Stimulated activated CD4-positive, alpha-beta T cell treated with anti-CD3 and anti-CD28 coated beads, Interleukin-12 subunit alpha, Interleukin-12 subunit beta, amount 100 ng/mL, for 24 hours (primary cell): ENCODE data around the gene PRSS3.
"Not testable (repeated sequence)": the region's sequence is repeated elsewhere in the genome, so short reads cannot be mapped to it uniquely, and the experiment has no call there.

ENCODE experiments used
- DNase-seq, 2 experiments: peaks; one replicate each; pipeline ENCODE4 v3.0.0-alpha.2; 2020; ENCODE audit warnings: low read depth in 2 of 2

Gene PRSS3

GRCh38 chr9:33817327-33818166 is 22.2 kb downstream of the PRSS3 start:
- DNase-seq = peak; percentile 12 to 47

DNA sequence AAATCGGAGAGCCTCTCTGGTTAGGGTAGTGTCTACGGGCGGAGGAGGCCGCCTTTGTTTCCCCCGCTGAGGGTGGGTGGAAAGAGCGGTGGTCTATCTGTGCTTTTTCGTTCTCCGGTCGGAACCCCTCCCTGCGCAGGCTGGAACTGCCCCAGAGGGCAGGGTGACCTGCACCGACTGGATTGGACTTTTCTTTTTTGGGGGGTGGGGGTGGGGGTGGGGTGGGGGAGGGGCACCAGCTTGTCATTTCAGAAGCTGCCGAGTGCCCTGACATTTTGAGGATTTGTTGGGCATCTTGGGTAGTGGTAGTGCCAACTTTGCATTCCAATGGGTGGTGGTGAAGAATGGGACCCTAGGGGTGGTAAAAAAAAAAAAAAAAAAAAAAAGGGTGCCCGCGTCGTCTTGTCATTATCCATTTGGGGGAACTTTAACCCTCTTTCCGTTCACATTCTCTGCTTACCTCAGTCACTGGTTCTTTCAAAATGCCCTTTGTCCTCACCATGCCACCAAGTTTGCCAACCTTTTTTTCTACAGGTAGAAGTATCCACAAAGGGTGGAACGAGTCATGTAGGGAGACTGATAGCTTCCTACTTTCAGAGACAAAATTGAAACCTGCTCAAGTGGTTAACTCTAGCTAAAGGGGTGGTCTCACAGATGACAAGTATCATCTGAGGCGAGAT is 22.9 kb downstream of the PRSS3 start:
- no peak for DNase-seq

DNA sequence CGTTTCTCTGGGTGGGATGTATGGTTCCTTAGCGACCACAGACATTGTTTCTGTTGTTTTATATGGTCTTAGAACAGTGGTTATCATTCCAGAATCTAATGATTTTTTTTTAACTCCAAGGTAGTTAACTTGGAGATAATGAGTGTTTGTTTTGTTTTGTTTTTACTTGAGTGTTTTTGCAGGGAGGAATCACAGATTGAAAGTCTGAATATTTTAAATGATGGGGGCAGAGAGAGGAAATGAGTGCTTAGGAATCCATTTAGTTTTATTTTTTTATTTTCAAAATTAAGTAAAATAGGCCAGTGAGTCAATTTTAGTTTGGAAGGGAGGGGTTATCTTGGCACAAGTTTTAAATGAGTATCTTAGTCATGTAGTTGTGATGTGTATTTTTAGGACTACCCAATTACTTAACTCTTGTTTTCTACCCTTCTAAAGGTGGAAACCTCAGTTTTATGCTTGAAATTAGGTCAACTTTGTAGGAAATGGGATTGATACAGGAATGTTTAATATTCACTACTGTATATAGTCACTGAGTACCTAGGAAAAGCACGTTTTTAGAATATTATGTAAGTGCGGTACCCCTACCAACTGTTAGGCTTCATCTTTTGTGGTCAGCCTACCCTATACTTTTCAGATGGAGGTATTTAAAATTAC is 23.6 kb downstream of the PRSS3 start:
- no peak for DNase-seq

DNA sequence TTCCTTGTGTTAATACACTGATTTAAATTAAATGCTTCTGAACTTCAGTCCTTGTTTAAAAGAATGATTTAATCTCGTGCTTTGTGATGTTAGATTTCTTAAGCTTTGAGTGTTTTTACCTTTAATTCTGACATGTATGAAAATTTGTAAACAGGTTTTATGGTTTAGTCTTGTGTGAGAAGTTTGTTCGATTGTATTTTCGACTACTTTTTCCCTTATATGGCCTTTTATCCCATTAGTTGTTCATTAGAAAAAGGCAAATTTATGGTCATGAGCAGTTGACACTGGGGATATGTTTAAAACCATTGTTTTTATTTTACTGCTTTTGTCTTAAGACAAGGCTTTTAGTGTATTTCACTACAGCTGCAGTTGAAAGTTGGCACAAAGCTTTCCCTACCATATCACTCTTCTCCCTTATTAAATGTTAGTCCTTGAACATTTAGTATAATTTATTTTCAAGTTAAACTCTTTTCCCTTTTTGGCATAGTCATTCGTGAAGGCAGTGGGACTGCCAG is 24.9 kb downstream of the PRSS3 start:
- DNase-seq = no peak

DNA sequence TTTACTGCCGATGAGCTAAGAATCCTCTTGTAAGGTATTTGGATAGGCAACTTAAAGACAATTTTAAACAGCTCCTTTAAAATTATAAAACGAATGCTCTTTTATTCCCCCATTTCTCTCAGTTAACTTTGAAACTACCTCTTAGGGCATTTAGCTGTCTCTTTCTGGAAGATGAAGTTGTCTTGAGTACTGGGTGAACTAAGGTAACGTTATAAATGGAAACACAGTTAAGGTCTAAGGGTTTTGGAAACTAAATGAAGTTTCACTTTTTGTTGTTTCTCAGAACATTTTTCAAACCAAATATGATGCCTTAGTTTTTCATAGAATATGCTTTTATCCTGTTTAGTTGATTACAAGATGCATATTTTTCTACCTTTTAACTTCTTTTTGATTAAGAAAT is 28.4 kb downstream of the PRSS3 start:
- no peak for DNase-seq

- not testable (repeated sequence) for DNase-seq
Observed at GRCh38 chr9:33827285-33827684, 31.9 kb downstream of the PRSS3 start.

DNA sequence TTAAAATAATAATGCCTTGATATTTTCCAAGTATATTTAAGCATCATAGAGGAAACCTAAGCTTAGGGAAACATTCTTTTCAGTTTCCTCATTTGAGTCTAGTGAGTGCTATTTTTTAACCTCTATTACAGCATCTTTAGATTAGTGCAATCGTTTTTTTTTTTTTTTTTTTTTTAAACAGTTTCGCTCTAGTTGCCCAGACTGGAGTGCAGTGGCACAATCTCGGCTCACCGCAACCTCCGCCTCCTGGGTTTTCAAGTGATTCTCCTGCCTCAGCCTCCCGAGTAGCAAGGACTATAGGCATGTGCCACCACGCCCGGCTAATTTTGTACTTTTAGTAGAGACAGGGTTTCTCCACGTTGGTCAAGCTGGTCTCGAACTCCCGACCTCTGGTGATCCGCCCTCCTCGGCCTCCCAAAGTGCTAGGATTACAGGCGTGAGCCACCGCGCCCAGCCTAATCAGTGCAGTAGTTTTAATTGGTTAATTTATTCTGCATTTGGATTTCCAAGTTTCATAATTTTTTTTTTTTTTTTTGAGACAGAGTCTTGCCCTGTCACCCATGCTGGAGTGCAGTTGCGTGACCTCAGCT is 34.4 kb downstream of the PRSS3 start:
- DNase-seq = not testable (repeated sequence)

DNA sequence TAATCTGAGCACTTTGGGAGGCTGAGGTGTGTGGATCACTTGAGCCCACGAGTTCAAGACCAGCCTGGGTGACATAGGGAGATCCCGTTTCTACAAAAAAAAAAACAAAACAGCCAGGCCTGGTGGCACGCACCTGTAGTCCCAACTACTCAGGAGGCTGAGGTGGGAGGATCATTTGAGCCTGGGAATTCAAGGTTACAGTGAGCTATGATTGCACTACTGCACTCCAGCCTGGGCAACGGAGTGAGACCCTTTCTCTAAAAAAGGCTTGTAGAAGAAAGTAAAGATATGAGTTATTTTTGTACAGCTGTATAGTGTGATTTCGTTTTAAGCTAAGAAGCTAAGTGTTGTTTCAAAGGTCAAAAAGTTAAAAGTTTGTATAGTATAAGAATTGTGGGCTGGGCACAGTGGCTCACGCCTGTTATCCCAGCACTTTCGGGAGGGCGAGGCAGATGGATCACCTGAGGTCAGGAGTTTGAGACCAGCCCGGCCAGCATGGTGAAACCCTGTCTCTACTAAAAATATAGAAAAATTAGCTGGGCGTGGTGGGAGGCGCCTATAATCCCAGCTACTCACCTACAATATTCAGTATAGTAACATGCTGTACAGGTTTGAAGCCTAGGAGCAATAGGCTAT is 40.4 kb downstream of the PRSS3 start:
- no peak for DNase-seq

DNA sequence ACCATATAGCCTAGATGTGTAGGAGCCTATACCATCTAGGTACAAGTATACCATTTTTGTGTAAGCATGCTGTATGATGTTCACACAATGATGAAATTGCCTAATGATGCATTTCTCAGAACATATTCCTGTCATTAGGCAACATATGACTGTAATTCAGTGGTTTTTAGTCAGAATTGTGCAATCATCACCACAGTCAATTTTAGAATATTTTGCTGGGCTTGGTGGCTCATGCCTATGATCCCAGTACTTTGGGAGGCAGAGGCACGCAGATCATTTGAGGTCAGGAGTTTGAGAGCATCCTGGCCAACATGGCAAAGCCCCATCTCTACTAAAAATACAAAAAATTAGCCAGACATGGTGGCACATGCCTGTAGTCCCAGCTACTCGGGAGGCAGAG is 40.9 kb downstream of the PRSS3 start:
- not testable (repeated sequence) for DNase-seq

GRCh38 chr9:33837138-33837537 is 41.8 kb downstream of the PRSS3 start:
- DNase-seq = no peak

DNA sequence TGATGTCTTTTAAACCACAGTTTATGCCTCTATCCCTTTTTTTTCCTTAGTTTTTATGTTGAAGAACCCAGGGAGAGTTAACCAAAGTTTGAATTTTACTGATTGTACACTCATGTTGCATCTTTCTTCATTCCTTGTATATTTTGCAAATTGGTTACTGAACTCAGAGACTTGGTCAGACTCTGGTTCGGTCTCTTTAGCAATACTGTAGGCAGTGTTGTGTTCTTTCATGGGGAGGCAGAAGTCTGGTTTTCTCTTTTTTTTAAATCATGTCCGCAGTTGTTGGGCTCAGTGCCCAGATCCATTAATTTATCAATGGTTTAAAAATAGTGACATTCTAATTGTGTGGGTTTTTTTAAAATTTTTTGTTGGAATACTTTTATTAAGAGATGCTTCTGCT is 45.0 kb downstream of the PRSS3 start:
- DNase-seq = no peak

DNA sequence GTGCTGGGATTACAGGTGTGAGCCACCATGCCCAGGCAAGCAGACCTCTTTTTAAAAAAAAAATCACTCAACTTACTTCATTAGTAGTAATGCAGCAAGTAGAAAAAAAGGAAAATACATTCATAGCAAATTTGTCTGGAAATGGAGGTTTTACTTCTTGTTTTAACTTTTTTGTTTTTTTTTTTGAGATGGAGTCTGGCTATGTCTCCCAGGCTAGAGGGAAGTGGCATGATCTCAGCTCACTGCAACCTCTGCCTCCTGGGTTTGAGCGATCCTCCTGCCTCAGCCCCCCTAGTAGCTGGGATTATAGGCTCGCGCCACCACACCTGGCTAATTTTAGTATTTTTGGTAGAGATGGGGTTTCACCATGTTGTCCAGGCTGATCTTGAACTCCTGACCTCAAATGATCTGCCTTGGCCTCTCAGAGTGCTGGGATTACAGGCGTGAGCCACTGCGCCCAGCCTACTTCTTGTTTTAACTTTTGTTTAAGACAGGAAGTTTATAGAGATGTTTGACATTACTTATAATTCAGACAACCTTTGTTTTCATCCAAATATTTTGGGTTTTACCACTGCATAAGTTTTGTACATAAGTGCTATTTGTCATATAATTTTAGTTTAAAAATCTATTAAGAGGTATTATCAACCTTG is 48.1 kb downstream of the PRSS3 start:
- no peak for DNase-seq

DNA sequence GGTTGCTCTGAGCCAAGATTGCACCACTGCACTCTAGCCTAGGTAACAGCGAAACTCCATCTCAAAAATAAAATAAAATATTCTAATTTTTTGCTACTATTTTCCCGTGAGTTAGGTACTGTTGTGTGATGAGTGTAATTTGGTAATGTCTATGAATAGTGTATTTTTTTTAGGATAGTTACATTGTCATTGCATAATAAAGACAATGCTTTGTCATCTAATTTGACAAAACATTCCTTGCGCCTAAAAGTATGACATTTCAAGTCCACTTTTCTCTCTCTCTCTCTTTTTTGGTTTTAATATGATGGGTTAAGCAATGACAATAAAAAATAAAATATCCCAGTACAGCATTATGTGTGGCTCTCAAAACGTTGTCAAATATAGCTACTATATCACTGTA is 50.9 kb downstream of the PRSS3 start:
- no peak for DNase-seq

GRCh38 chr9:33847894-33848205 is 52.5 kb downstream of the PRSS3 start:
- DNase-seq = not testable (repeated sequence)
